NCI-H146 treated with DMSO at 0.1 percent for 48 hours (cell line): ENCODE measurements around the gene TLCD3B.
A peak's percentile ranks its signal among the peaks of the same experiment; 100 is the strongest.

Experiments
- DNase-seq: peaks from one replicate; lab custom pipeline; 2025; ENCODE audit not compliant: unreplicated experiment; lab: John Stamatoyannopoulos, UW

The TLCD3B gene

GRCh38 chr16:30006659-30007377, 24.3 kb downstream of the TLCD3B start:
- no peak for DNase-seq

DNA sequence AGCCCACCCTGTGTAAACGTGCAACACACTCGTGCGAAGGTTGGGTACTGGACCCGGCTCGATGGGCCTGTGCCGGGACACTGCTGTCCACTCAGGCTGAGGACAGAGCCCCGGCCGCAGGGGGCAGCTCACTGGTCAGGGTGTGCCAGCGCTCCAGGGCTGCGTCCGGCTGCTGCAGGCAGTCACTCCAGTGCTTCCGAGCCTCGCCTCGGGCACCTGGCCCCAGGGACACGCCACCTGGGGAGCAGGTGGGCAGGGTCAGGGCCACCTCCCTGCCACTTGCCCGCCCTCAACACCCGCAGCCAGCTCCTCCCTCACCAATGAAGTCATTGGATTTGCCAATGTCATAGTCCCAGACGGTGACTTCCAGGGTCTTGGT, 25.0 kb downstream of the TLCD3B start:
- no peak for DNase-seq

- no peak for DNase-seq
Observed at GRCh38 chr16:30005341-30006094, 25.6 kb downstream of the TLCD3B start.

DNA sequence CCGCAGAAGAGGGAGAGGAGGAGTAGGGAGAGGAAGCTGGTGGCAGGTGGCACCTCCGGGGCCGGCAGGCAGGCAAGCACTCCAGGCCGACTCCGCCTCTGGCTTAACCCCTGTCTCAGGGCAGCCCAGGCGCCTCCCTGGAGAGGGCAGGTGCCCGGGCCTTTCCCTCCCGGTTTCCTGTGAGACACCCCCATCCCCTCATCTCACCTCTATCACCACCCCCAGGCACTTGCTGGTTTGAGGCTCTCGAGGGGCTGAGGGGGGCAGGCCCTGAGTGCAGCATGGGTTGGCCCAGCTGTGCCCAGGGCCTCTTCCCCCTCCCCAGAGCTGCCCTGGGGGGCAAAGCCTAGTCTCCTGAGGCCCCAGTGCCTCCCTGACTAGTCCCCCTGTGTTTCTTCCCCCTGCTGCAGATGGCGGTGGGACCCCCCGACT, 26.2 kb downstream of the TLCD3B start:
- no peak for DNase-seq

GRCh38 chr16:30004424-30004776, 26.7 kb downstream of the TLCD3B start:
- no peak for DNase-seq

GRCh38 chr16:30003670-30004423, 27.2 kb downstream of the TLCD3B start:
- DNase-seq = no peak

GRCh38 chr16:30002614-30003346, 28.3 kb downstream of the TLCD3B start:
- DNase-seq = no peak

- DNase-seq = no peak
Observed at GRCh38 chr16:30000735-30001631, 30.1 kb downstream of the TLCD3B start.

DNA sequence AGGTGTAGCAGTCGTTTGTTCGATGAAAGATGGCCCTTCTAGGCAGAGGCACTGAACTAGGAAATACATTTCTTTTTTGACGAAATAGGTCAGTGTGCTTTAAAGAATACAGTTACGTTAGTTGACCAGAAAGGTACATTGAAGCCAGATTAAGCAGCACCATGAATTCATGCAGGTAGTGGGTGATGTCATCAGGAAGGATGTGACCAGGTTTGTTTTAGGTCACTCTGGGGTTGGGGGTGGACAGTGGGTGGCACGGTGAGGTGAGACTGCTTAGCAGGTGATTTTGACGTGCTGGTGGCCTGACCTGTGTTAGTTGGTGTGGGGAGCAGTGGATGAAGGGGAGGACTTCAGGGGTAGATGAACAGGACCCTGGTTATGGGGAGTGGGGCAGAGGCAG, 31.5 kb downstream of the TLCD3B start:
- no peak for DNase-seq

GRCh38 chr16:29996766-29997250, 34.3 kb downstream of the TLCD3B start:
- no peak for DNase-seq

- DNase-seq = peak; percentile 92
Observed at GRCh38 chr16:29995911-29996765, 34.9 kb downstream of the TLCD3B start, which contains the start of gene INO80E. Gene INO80E, plus strand, starts transcription at chr16:29996241. Its CDS starts 70 bp downstream, at chr16:29996311.

DNA sequence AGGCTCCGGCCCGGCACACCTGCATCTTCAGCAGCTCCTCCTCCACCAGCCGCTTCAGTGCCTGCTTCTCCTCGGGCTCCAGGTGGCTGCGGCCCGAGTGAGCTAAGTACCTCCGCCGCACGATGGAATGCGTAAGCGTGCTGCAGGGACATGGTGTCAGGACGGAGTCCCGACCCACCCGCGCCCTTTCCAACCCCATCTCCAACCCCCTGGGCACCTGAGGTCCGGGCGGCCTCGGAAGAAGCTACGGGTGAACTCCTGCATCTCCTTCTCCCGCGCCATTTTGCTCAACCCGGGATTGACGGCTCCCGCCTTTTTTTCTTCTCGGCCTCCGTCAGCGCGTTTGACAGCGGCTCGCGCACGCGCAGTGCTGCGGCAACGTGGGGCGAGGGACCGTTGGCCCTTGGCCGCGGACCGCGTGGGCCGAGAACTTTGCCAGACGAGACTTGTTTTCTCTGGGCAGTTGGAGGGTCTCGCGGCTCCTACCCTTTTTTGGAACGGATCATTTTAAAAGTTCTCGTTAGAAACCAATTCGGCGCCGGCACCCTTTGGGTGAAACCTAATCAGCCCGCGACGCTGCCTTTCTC, 35.7 kb downstream of the TLCD3B start, which contains the start of gene HIRIP3:
HIRIP3 (minus strand) TSS at position 294 of the 587 bp plus-strand sequence; CDS start at position 282, 12 bp downstream.
- DNase-seq = peak; percentile 86

GRCh38 chr16:29994600-29995323, 36.3 kb downstream of the TLCD3B start:
- DNase-seq = no peak

DNA sequence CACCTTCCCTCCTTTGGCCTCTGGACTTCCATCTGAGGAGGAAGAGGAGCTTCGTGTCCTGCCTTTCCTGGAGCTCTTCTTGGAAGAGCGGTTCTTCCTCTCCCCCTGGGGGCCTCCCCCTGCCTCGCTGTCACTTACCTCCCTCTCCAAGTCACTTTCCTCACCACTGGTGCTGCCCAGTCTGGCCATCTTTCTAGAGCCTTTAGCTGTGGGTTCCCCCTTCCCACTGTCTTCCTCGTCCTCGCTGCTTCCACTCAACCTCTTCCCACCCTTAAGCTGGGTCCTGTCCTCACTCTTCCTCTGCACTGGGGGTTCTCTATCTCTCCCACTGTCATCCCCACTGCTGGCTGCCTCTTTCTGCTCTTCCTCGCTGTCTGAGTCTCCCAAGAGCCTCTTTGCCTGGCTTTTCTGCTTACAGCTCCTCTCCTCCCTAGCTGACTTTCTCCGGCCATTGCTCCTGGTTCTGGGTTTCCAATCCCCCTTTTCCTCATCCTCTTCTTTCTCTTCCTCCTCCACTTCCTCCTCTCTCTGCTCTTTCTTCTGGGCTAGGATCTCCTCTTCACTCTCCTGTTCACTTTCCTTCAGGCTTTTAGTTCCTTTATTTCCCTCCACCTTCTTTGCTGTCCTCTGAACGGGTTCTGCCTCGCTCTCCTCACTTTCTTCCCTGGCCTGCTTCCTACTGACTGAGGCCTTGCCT, 37.0 kb downstream of the TLCD3B start:
- DNase-seq = no peak

DNA sequence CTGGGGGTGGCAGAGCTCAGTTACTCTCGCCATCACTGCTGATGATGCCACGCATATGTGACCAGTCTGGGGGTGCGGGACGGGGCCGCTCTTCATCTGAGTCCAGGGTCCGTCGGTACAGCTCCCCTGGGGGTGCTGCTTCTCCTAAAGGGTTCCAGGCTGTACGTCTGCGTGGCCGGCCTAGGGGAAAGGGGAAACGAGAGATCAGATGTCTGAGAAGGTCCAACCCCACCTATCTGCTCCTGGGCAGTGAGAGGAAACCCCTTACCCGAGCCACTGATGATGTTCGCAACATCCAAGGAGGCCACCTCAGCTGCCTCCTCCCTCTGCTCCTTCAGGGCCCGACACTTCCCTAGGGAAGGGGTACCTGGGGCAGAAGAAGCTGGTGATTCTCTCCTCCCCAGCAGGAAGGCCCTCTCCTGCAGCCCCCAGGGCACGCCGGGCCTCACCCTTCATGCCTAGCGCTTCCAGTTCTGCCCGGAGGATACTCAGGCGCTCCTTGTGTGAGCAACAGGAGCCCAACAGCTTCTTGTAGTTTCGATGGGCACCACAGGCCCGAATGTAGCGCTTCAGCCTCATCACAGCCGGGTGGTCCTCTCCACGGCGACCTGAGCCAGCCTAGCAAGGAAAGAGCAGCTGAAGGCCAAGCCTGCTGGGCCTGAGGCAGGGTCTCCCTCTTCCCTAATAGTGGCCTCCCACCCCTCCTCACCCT, 37.7 kb downstream of the TLCD3B start:
- no peak for DNase-seq

DNA sequence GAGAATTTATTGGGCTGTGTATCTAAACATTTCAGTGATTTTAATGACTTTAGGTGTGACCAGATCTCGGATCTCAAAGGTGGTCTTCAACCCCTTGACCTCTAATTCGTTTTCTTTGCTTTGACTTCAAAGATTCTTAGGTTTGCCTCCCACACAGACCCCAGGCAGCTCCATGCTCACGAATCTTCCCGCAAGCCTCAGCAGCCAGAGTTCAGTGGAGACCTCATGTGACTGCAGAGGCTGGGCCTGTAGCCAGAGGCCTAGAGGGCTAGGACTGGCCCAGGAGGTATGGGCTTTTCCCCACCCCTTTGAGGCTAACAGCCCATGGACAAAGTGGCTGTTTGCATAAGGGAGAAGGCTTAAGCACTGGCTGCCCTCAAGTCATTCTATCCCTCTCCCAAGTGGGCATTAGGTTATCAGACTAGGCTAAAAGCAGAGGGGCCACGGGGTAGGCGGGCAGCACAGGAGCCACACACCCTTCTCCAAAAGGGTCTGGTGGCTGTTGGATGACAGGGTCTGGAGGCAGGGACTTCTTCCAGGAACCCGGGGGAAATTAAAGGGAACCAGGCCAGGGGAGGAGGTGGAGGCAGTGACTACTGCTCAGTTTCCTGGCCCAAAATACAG, 38.6 kb downstream of the TLCD3B start:
- no peak for DNase-seq
